Thymus (tissue), 14 donors: ENCODE data around the gene NHP2. TPM values are rescaled to one million over a fixed set of nuclear protein-coding genes. Genes with fewer than 3 reads are reported as not detected.
A peak's percentile ranks its signal among the peaks of the same experiment; 100 is the strongest.
"Not testable (repeated sequence)": the region's sequence is repeated elsewhere in the genome, so short reads cannot be mapped to it uniquely, and the experiment has no call there.

Source experiments
- DNase-seq, 9 donors: peaks; one replicate each; pipeline ENCODE4 v3.0.0-alpha.2; 2013; ENCODE audit warnings: low spot score in 9 of 9, low read depth in 6 of 9, missing footprints in 1 of 9
- H3K27ac ChIP-seq, 2 donors: one replicate each; pipeline ENCODE4 v1.5.1; 2013; ENCODE audit warnings: control low read depth in 1 of 2, low read depth in 1 of 2, low read length in 1 of 2, mild to moderate bottlenecking in 1 of 2, moderate library complexity in 1 of 2
- H3K27me3 ChIP-seq, 2 donors: one replicate each; pipeline ENCODE4 v1.5.1; 2013; ENCODE audit warnings: low read length in 1 of 2; ENCODE audit not compliant: control insufficient read depth in 2 of 2, insufficient read depth in 1 of 2
- H3K36me3 ChIP-seq, 2 donors: one replicate each; pipeline ENCODE4 v1.5.1; 2013; ENCODE audit warnings: low read length in 1 of 2, mild to moderate bottlenecking in 1 of 2, moderate library complexity in 1 of 2; ENCODE audit not compliant: control insufficient read depth in 2 of 2, insufficient read depth in 2 of 2
- H3K4me1 ChIP-seq, 2 donors: one replicate each; pipeline ENCODE4 v1.5.1; 2013; ENCODE audit warnings: low read length in 2 of 2; ENCODE audit not compliant: control insufficient read depth in 2 of 2, insufficient read depth in 2 of 2
- H3K4me3 ChIP-seq, 2 donors: one replicate each; pipeline ENCODE4 v1.5.1; 2013; ENCODE audit warnings: low read length in 2 of 2, control low read depth in 1 of 2, mild to moderate bottlenecking in 1 of 2
- H3K9me3 ChIP-seq, 2 donors: one replicate each; pipeline ENCODE4 v1.5.1; 2013; ENCODE audit warnings: low read length in 1 of 2, mild to moderate bottlenecking in 1 of 2; ENCODE audit not compliant: control insufficient read depth in 2 of 2, insufficient read depth in 1 of 2
- WGBS: extraction: QIAGEN DNeasy Blood & Tissue Kit; methylation state at CpG from one replicate; pipeline ENCODE4 v1.1.7; 2013; 5-methylcytosine and 5-hydroxymethylcytosine counted together
- long read RNA-seq, 10 donors: transcript quantifications; one replicate each; lab custom pipeline, GENCODE V29; 2026
- polyA plus RNA-seq: library from polyadenylated mRNA; stranded (reverse); fragments of 200-250 nt; gene quantifications from one replicate; pipeline ENCODE4 v1.2.3, GENCODE V29; 2013
- total RNA-seq: library from RNA; stranded (reverse); fragments of 120-200 nt; gene quantifications from one replicate; pipeline ENCODE4 v1.2.4, GENCODE V29; 2013
- donor health status: healthy.

NHP2 gene
- 131 TPM for total RNA-seq
- 107 TPM for polyA plus RNA-seq
- long read RNA-seq, donor 1, transcript NHP2-201 (4 exons, 865 nt): major isoform, 17 of 17 reads
- long read RNA-seq, donor 1, partial matches to known transcripts: 0 of 17 reads
- long read RNA-seq, donor 1, other reads (novel, unspliced or antisense): 0 of 17 reads
- long read RNA-seq, donor 2: 0 reads
- long read RNA-seq, donor 3, transcript NHP2-205 (3 exons, 475 nt): minor isoform, 6 of 190 reads
- long read RNA-seq, donor 3, transcript NHP2-201 (4 exons, 865 nt): major isoform, 154 of 190 reads
- long read RNA-seq, donor 3, transcript NHP2-202 (3 exons, 599 nt): minor isoform, 11 of 190 reads
- long read RNA-seq, donor 3, partial matches to known transcripts: 16 of 190 reads
- long read RNA-seq, donor 3, other reads (novel, unspliced or antisense): 0 of 190 reads
- long read RNA-seq, donor 4, transcript NHP2-201 (4 exons, 865 nt): major isoform, 54 of 64 reads
- long read RNA-seq, donor 4, partial matches to known transcripts: 0 of 64 reads
- long read RNA-seq, donor 4, other reads (novel, unspliced or antisense): 0 of 64 reads
- long read RNA-seq, donor 5, transcript NHP2-202 (3 exons, 599 nt): minor isoform, 6 of 206 reads
- long read RNA-seq, donor 5, transcript NHP2-201 (4 exons, 865 nt): major isoform, 182 of 206 reads
- long read RNA-seq, donor 5, transcript NHP2-204 (2 exons, 566 nt): minor isoform, 8 of 206 reads
- long read RNA-seq, donor 5, partial matches to known transcripts: 9 of 206 reads
- long read RNA-seq, donor 5, other reads (novel, unspliced or antisense): 0 of 206 reads
- long read RNA-seq, donor 6, transcript NHP2-202 (3 exons, 599 nt): minor isoform, 6 of 97 reads
- long read RNA-seq, donor 6, transcript NHP2-201 (4 exons, 865 nt): major isoform, 89 of 97 reads
- long read RNA-seq, donor 6, partial matches to known transcripts: 0 of 97 reads
- long read RNA-seq, donor 6, other reads (novel, unspliced or antisense): 0 of 97 reads
- long read RNA-seq, donor 7, transcript NHP2-202 (3 exons, 599 nt): minor isoform, 6 of 91 reads
- long read RNA-seq, donor 7, transcript NHP2-201 (4 exons, 865 nt): major isoform, 81 of 91 reads
- long read RNA-seq, donor 7, partial matches to known transcripts: 0 of 91 reads
- long read RNA-seq, donor 7, other reads (novel, unspliced or antisense): 0 of 91 reads
- long read RNA-seq, donor 8, transcript NHP2-201 (4 exons, 865 nt): major isoform, 37 of 40 reads
- long read RNA-seq, donor 8, partial matches to known transcripts: 0 of 40 reads
- long read RNA-seq, donor 8, other reads (novel, unspliced or antisense): 0 of 40 reads
- long read RNA-seq, donor 9, transcript NHP2-201 (4 exons, 865 nt): major isoform, 54 of 59 reads
- long read RNA-seq, donor 9, partial matches to known transcripts: 0 of 59 reads
- long read RNA-seq, donor 9, other reads (novel, unspliced or antisense): 0 of 59 reads
- long read RNA-seq, donor 10, transcript NHP2-204 (2 exons, 566 nt): minor isoform, 5 of 77 reads
- long read RNA-seq, donor 10, transcript NHP2-202 (3 exons, 599 nt): minor isoform, 6 of 77 reads
- long read RNA-seq, donor 10, transcript NHP2-201 (4 exons, 865 nt): major isoform, 64 of 77 reads
- long read RNA-seq, donor 10, partial matches to known transcripts: 0 of 77 reads
- long read RNA-seq, donor 10, other reads (novel, unspliced or antisense): 0 of 77 reads

GRCh38 chr5:178153530-178154340 lies at the start of gene NHP2:
NHP2 (minus strand) TSS chr5:178153885; CDS start chr5:178153817, 68 bp downstream.
- 4% methylated on average over 68 of the region's 68 CpGs for WGBS
- DNase-seq: peak; percentile 92 to 98 (median 96)
- no peaks in the 10 kb centered on the region for H3K27me3 ChIP-seq
- H3K4me3 ChIP-seq: peak within 1 kb of the TSS; percentile 78 to 90
- H3K36me3 ChIP-seq: peaks cover 21 to 31% of the 10 kb centered on the region in 2 donors
- H3K9me3 ChIP-seq: no peaks in the 10 kb centered on the region
- peaks cover 9 to 17% of the 10 kb centered on the region in 2 donors for H3K4me1 ChIP-seq
- peak within 1 kb of the TSS; percentile 63 to 77 for H3K27ac ChIP-seq

GRCh38 chr5:178202541-178202940 lies 48.9 kb upstream of the NHP2 start:
- 98% methylated on average over 10 of the region's 10 CpGs for WGBS
- no peak overlapping the region for H3K27ac ChIP-seq

DNA sequence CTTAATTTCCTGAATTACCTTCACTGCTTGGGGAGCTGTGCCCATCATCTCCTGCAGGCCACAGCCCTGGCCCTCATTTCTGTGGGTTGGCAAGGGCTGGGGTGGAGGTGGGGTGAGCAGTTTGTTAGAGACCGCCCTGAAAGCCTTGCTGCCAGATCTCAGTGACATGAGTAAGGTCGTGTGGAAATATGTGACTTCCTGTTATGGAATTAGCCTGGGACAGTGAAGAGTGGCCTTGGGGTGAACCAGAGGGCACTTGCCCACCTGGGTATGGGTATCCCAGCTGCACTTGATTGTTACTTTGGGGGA lies 48.2 kb upstream of the NHP2 start:
- WGBS: 61% methylated on average over 2 of the region's 2 CpGs
- H3K27ac ChIP-seq: no peak overlapping the region
- no peak for DNase-seq

More at GRCh38 chr5:178202541-178202940, 48.9 kb upstream of the NHP2 start:
- DNase-seq: no peak
- peaks cover 9 to 18% of the 10 kb centered on the region in 2 donors for H3K36me3 ChIP-seq
- H3K4me3 ChIP-seq: no peak overlapping the region
- H3K9me3 ChIP-seq: no peaks in the 10 kb centered on the region
- peaks cover 17 to 22% of the 10 kb centered on the region in 2 donors for H3K4me1 ChIP-seq
- H3K27me3 ChIP-seq: no peaks in the 10 kb centered on the region

GRCh38 chr5:178201221-178201926 lies 47.7 kb upstream of the NHP2 start:
- Histone ChIP-seq H3K36me3 (peaks cover 0 to 7% of the 10 kb centered on the region in 2 donors), H3K27ac (no peak overlapping the region), H3K4me3 (no peak overlapping the region), H3K9me3 (no peaks in the 10 kb centered on the region), H3K27me3 (no peaks in the 10 kb centered on the region), H3K4me1 (peaks cover 8 to 10% of the 10 kb centered on the region in 2 donors)
- 95% methylated on average over 14 of the region's 14 CpGs for WGBS
- no peak for DNase-seq

More for the DNA sequence above, 48.2 kb upstream of the NHP2 start:
- no peaks in the 10 kb centered on the region for H3K9me3 ChIP-seq
- peaks cover 3 to 12% of the 10 kb centered on the region in 2 donors for H3K36me3 ChIP-seq
- H3K4me3 ChIP-seq: no peak overlapping the region
- H3K27me3 ChIP-seq: no peaks in the 10 kb centered on the region
- peaks cover 12 to 15% of the 10 kb centered on the region in 2 donors for H3K4me1 ChIP-seq

GRCh38 chr5:178199581-178200434 lies 46.1 kb upstream of the NHP2 start:
- peaks cover 0 to 4% of the 10 kb centered on the region in 2 donors for H3K4me1 ChIP-seq
- no peaks in the 10 kb centered on the region for H3K9me3 ChIP-seq
- H3K27me3 ChIP-seq: no peaks in the 10 kb centered on the region
- no peaks in the 10 kb centered on the region for H3K36me3 ChIP-seq
- 90% methylated on average over 12 of the region's 12 CpGs for WGBS
- H3K4me3 ChIP-seq: no peak overlapping the region
- no peak for DNase-seq
- no peak overlapping the region for H3K27ac ChIP-seq

DNA sequence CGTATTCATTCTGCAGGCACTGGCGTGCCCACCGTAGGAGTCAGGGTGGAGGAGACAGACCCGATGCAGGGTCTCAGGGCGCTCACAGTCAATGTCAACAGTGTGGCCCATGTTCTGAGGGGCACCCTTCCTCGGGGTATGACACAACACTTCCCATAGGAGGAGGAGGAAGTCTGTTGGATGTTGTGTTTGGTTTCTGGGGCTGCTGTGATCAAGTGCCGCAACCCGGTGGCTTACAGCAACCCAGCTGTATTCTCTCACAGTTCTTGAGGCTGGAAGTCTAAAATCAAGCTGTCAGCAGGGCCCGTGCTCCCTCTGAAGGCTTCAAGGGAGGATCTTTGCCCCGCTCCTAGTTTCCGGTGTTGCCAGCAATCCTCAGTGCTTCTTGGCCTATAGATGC lies 45.0 kb upstream of the NHP2 start:
- no peak for DNase-seq
- peaks cover 0 to 11% of the 10 kb centered on the region in 2 donors for H3K4me1 ChIP-seq
- H3K27ac ChIP-seq: no peak overlapping the region
- no peak overlapping the region for H3K4me3 ChIP-seq
- H3K27me3 ChIP-seq: peaks cover 0 to 2% of the 10 kb centered on the region in 2 donors
- 88% methylated on average over 11 of the region's 11 CpGs for WGBS
- H3K36me3 ChIP-seq: no peaks in the 10 kb centered on the region
- no peaks in the 10 kb centered on the region for H3K9me3 ChIP-seq

- not testable (repeated sequence) for H3K4me3 ChIP-seq, H3K36me3 ChIP-seq, DNase-seq, H3K9me3 ChIP-seq, H3K27ac ChIP-seq, H3K27me3 ChIP-seq
- WGBS: 79% methylated on average over 11 of the region's 11 CpGs
- H3K4me1 ChIP-seq: peaks cover 0 to 16% of the 10 kb centered on the region in 2 donors
Measured at GRCh38 chr5:178198151-178198550, 44.5 kb upstream of the NHP2 start.
